D721Med (cell line): ENCODE results near the gene SYPL1.

Source experiments
- DNase-seq: peaks from one replicate; pipeline ENCODE4 v3.0.0; 2011; ENCODE audit warnings: low spot score; ENCODE audit not compliant: insufficient read length
- FAIRE-seq: peaks from 2 replicates; lab custom pipeline; 2011; peaks lifted over from hg19 to GRCh38; lab: Jason Lieb, UNC
- CTCF ChIP-seq: IDR thresholded peaks from 2 replicates; pipeline ENCODE4 v1.5.1; 2012; ENCODE audit warnings: mild to moderate bottlenecking, control low read depth; ENCODE audit not compliant: insufficient read depth; ENCODE audit errors: missing control alignments

The SYPL1 gene

GRCh38 chr7:106067678-106068077 is 44.4 kb downstream of the SYPL1 start:
- DNase-seq (no peak), FAIRE-seq (no peak)
- TF ChIP-seq CTCF: no peak

- TF ChIP-seq CTCF: no peak
- FAIRE-seq: no peak
- no peak for DNase-seq
These were observed 46.3 kb downstream of the SYPL1 start for GRCh38 chr7:106065575-106066500.

- DNase-seq (no peak), FAIRE-seq (no peak)
- TF ChIP-seq CTCF: no peak
These were observed 47.1 kb downstream of the SYPL1 start for GRCh38 chr7:106064771-106065574.

- DNase-seq: no peak
- FAIRE-seq: no peak
- TF ChIP-seq CTCF: no peak
These were observed 47.8 kb downstream of the SYPL1 start for GRCh38 chr7:106064316-106064715.

GRCh38 chr7:106063692-106064091 is 48.4 kb downstream of the SYPL1 start:
- no peak for TF ChIP-seq CTCF
- FAIRE-seq (no peak), DNase-seq (no peak)

GRCh38 chr7:106063024-106063423 is 49.1 kb downstream of the SYPL1 start:
- FAIRE-seq (no peak), DNase-seq (no peak)
- TF ChIP-seq CTCF: no peak
